HFFc6 (cell line): ENCODE measurements around the gene SEC22C. TPM values are rescaled to one million over a fixed set of nuclear protein-coding genes. Genes with fewer than 3 reads are reported as not detected.

Experiments
- DNase-seq: peaks from one replicate; pipeline ENCODE4 v3.0.0-alpha.2; 2018
- H3K27ac Mint-ChIP-seq: 2 replicates; pipeline ENCODE4 v1.8.0; 2020; ENCODE audit warnings: mild to moderate bottlenecking, mixed read lengths
- H3K27me3 Mint-ChIP-seq: 2 replicates; pipeline ENCODE4 v1.8.0; 2021; ENCODE audit warnings: mild to moderate bottlenecking, moderate library complexity, mixed read lengths; ENCODE audit not compliant: insufficient read depth
- H3K36me3 Mint-ChIP-seq: 2 replicates; pipeline ENCODE4 v1.8.0; 2021; ENCODE audit warnings: low read depth, mixed read lengths
- H3K4me1 Mint-ChIP-seq: 2 replicates; pipeline ENCODE4 v1.8.0; 2020; ENCODE audit warnings: low read depth, mixed read lengths
- H3K4me3 Mint-ChIP-seq: 2 replicates; pipeline ENCODE4 v1.8.0; 2020; ENCODE audit warnings: mild to moderate bottlenecking, moderate library complexity, mixed read lengths
- H3K9me3 Mint-ChIP-seq: 2 replicates; pipeline ENCODE4 v1.8.0; 2020; ENCODE audit warnings: mild to moderate bottlenecking, mixed read lengths
- CTCF ChIP-seq: fragments of 200-600 bp; sonication (generic); IDR thresholded peaks from 2 replicates; pipeline ENCODE4 v1.5.0; 2021; ENCODE audit warnings: antibody characterized with exemption, mild to moderate bottlenecking
- total RNA-seq, 6 experiments: library from RNA; stranded (reverse); fragmentation: NEBNext Ultra II Directional; extraction: Animal tissue kit (Norgen Biotek cat#: 25700); gene quantifications; 2 replicates in 1 of 6; 3 replicates in 5 of 6; pipeline ENCODE4 v1.2.3, GENCODE V29; 2021

SEC22C gene
- total RNA-seq, 6 experiments from 2014 or later: 40.7 to 51.2 (median 48.6) TPM

- peaks cover 63% of the 10 kb centered on the region for H3K4me1 Mint-ChIP-seq
- no peak overlapping the region; the same call in 1 of the 2 replicates for H3K27ac Mint-ChIP-seq
- H3K36me3 Mint-ChIP-seq: peaks cover 23% of the 10 kb centered on the region
- no peak for TF ChIP-seq CTCF
- no peak for DNase-seq
- no peaks in the 10 kb centered on the region for H3K27me3 Mint-ChIP-seq
- H3K9me3 Mint-ChIP-seq: no peaks in the 10 kb centered on the region
- H3K4me3 Mint-ChIP-seq: no peak overlapping the region
Measured at GRCh38 chr3:42608581-42608980, 26.8 kb upstream of the SEC22C start.

GRCh38 chr3:42605546-42606173, 23.9 kb upstream of the SEC22C start:
- peak overlapping the region; percentile 20; the same call in 1 of the 2 replicates for H3K27ac Mint-ChIP-seq
- no peaks in the 10 kb centered on the region for H3K9me3 Mint-ChIP-seq
- H3K4me3 Mint-ChIP-seq: no peak overlapping the region
- peaks cover 64% of the 10 kb centered on the region for H3K4me1 Mint-ChIP-seq
- DNase-seq: peak; percentile 10
- peaks cover 24% of the 10 kb centered on the region for H3K36me3 Mint-ChIP-seq
- TF ChIP-seq CTCF: no peak
- no peaks in the 10 kb centered on the region; the same call in 1 of the 2 replicates for H3K27me3 Mint-ChIP-seq

- Mint-ChIP-seq H3K36me3 (peaks cover 18% of the 10 kb centered on the region), H3K27me3 (no peaks in the 10 kb centered on the region; the same call in none of the 2 replicates), H3K4me3 (peak overlapping the region; percentile 95; the same call in 1 of the 2 replicates), H3K27ac (no peak overlapping the region), H3K4me1 (peaks cover 59% of the 10 kb centered on the region), H3K9me3 (no peaks in the 10 kb centered on the region)
- DNase-seq: no peak
- no peak for TF ChIP-seq CTCF
Measured at GRCh38 chr3:42602961-42603360, 21.2 kb upstream of the SEC22C start.

DNA sequence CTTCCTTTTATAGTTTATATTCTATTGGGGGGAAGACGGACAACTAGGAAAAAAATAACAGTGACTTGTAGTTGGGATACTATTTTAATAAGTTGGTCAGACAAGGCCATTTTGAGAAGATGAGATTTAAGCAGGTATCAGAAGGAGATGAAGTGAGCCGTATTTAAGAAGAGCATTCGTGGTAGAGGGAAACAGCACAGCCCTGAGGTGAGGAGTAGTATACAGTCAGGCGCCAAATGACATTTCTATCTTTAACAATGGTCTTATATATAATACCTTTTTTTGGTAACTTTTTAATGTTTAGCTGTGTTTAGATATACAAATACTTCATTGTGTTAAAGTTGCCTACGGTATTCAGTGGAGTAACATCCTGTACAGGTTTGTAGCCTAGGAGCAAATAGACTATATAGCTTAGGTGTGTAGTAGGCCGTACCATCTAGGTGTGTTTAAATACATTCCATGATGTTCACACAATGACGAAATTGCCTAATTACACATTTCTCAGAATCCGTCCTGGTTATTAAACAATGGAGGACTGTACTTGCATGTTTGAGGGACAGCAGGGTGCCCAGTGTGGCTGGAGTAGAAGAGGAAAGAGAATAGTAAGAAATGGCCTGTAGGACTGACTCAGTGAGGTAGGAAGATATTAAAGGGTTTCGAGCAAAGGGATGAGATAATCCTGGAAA, 20.3 kb upstream of the SEC22C start:
- Mint-ChIP-seq H3K9me3 (no peaks in the 10 kb centered on the region), H3K27ac (peak overlapping the region; percentile 95), H3K36me3 (peaks cover 19% of the 10 kb centered on the region), H3K27me3 (no peaks in the 10 kb centered on the region; the same call in none of the 2 replicates), H3K4me3 (peak overlapping the region; percentile 95), H3K4me1 (peaks cover 55% of the 10 kb centered on the region)
- peak; percentile 54 for TF ChIP-seq CTCF
- DNase-seq: no peak

- Mint-ChIP-seq H3K27me3 (no peaks in the 10 kb centered on the region; the same call in none of the 2 replicates), H3K4me1 (peaks cover 50% of the 10 kb centered on the region), H3K27ac (peak overlapping the region; percentile 95), H3K4me3 (peak overlapping the region; percentile 95), H3K36me3 (peaks cover 21% of the 10 kb centered on the region), H3K9me3 (no peaks in the 10 kb centered on the region)
- peak; percentile 6; the same call in 1 of the 2 replicates for TF ChIP-seq CTCF
- DNase-seq: peak; percentile 77
Measured at GRCh38 chr3:42600958-42601675, 19.4 kb upstream of the SEC22C start.
